ENCODE results near the gene FAH.
"Not testable (repeated sequence)": the region's sequence is repeated elsewhere in the genome, so short reads cannot be mapped to it uniquely, and the experiment has no call there.

FAH gene

GRCh38 chr15:80152896-80153876, at the start of gene FAH:
Gene FAH (plus strand): TSS chr15:80152999. CDS start chr15:80153055, 56 bp downstream.
- DNase-seq, result peak; percentile 79

GRCh38 chr15:80105193-80105592, 47.6 kb upstream of the FAH start:
- no peak for DNase-seq

DNA sequence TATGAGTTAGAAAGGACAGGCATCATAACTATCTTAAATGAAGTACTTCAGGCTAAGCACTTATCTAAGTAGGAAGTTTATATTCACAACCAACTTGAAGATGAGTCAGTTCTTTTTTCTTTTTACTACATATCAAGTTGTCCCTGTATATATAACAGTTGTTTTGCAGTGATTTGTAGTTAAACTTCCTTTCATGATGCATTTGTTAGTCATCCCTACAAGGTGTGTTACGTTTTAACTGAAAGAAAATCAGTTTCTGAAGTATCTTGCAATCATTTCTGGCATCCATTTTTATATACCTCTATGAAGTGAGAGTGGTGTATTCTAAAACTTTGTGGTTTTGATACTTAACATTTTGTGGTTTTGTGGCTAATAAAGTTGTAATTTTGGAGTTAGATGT, 47.2 kb upstream of the FAH start:
- DNase-seq, result no peak

GRCh38 chr15:80106051-80106450, 46.7 kb upstream of the FAH start:
- no peak for DNase-seq

DNA sequence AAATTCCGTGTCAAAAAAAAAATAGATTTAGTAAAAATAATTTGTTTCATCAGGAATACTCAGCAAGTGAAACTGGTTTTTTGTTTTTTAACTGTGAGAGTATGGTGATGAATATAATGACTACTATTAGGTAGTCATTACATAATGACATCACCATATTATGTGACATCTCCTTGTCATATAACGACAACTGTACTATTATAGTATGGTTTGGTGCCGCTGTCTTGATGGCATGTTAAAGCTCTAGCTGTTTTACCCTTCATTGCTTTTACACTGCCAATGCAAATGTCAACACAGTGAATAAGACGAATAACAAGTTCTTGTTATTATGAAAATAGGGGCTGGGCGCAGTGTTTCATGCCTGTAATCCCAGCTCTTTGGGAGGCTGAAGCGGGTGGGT, 45.6 kb upstream of the FAH start:
- no peak for DNase-seq

- DNase-seq, result no peak
Measured at GRCh38 chr15:80107774-80108173, 45.0 kb upstream of the FAH start.

GRCh38 chr15:80109388-80109787, 43.4 kb upstream of the FAH start:
- no peak for DNase-seq

DNA sequence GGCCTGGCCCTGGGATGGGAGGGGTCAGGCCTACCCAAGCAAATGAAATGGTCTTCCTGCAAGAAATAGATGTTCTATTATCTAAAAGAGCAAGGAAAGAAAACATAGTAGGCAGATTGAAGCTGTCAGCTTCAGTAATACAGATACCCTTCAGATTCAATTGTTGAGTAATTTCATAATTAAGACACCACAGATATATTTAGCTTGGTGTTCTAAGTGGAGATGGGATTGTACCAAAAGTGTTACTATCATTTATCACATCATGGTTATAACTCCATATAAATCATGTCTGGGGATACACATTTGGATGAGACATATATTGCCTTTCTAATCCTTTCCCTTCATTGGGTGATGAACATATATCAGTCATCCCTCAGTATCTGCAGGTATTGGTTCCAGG, 41.9 kb upstream of the FAH start:
- DNase-seq, result no peak

DNA sequence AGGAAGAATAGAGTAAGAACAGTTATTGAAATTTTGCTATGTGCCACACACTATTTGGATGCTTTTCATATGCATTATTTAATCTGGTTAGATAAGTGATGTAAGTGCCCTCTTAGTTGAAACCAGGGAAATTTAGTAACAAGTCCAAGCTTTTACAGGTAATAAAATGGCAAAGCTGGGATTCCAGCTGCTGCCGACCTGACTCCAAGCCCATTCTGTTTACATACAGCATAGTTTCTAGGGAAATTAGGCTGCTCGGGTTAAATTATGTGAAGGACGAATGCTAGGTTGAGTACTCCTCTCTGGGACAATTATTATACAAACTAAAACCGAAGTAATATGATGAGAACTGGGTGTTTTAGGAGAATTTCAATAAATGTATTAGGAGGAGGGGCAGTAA, 38.7 kb upstream of the FAH start:
- no peak for DNase-seq

DNA sequence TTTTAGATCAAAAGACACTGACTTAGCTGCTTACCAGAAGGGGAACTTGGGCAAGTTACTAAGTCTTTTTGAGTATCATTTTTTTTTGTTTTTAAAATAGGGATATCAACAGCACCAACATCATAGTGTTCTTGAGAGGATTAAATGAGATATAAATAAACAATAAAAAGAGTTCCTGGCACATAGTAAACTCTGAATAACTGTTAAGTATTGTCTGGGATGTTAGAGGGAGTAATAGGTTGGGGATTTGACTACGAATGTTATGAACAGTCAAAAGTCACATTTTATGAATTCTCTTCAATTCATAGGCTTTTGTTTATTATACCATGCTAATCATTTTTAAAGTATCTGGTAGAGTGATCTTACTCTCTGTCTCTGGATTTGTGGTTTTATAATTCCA, 37.8 kb upstream of the FAH start:
- no peak for DNase-seq

DNA sequence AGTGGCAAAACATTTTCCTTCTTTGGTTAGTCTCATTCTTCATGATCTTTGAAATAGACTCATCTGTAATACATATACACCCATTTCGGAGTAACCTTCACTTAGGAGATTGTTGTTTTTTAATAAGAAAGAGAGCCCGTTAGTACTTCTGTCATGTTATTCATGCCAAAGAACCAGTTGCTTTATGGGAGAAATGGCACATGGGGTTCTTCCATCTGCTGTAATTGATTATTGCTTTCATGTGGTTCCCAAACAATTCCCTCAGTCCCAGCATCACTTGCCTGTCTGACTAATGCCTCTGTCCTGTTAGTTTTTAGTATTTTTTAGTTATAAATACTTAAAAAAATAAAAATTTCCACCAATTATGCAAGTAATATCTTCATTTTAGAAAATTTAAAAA, 33.8 kb upstream of the FAH start:
- no peak for DNase-seq

DNA sequence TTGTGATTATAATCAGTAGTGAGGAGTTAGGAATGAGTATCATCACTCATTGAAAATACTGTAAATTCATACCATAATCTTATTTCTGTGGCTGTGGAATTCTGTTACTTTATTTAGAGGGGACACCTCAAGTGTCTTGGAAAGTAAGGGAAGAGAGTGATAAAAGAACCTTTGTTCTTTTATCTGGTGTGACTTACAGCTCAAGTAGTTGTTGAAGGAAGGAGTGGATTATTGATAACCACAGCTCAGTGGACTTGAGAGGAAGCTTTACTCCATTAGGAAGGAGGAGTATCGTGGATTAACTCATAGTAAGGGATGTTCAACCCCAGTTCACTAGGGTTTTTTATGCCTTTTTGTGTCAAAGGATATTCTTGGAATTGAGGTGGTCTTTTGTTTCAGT, 32.2 kb upstream of the FAH start:
- DNase-seq, result no peak

- no peak for DNase-seq
Measured at GRCh38 chr15:80121546-80121945, 31.3 kb upstream of the FAH start.

GRCh38 chr15:80123034-80123433, 29.8 kb upstream of the FAH start:
- DNase-seq, result no peak

GRCh38 chr15:80127253-80127652, 25.5 kb upstream of the FAH start:
- not testable (repeated sequence) for DNase-seq

DNA sequence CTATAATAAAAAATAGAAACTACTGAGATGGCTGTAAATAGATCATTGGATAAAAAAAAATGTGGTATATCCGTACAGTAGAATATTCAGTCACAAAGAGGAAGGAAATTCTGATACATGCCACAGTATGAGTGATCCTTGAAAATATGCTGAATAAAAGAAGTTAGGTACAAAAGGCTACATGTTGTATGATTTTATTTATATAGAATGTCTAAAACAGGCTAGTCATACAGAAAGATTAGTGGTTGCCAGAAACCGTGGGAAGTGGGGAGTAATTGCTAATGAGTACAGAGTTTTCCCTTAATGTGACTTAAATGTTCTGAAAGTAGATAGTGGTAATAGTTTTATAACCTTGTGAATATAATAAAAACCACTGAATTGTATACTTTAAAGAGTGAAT, 24.9 kb upstream of the FAH start:
- no peak for DNase-seq

GRCh38 chr15:80132382-80132781, 20.4 kb upstream of the FAH start:
- no peak for DNase-seq

GRCh38 chr15:80136854-80137253, 15.9 kb upstream of the FAH start:
- DNase-seq, result no peak

- DNase-seq, result no peak
Measured at GRCh38 chr15:80138961-80139360, 13.8 kb upstream of the FAH start.

- DNase-seq, result no peak
Measured at GRCh38 chr15:80140909-80141308, 11.9 kb upstream of the FAH start.

- DNase-seq, result no peak
Measured at GRCh38 chr15:80141916-80142598, 10.7 kb upstream of the FAH start.

DNA sequence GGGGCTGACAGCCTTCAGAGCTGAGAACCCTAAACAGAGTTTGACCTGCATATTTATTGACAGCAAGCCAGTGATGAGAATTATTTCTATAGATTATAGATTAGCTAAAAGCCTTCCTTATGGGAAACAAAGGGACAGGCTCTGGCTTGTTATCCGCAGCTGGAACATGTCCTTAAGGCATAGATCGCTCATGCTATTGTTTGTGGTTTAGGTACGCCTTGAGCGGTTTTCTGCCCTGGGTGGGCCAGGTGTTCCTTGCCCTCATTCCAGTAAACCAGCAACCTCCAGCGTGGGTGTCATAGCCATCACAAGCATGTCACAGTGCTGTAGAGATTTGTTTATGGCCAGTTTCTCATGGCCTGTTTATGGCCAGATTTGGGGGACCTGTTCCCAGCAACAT, 10.2 kb upstream of the FAH start:
- no peak for DNase-seq

DNA sequence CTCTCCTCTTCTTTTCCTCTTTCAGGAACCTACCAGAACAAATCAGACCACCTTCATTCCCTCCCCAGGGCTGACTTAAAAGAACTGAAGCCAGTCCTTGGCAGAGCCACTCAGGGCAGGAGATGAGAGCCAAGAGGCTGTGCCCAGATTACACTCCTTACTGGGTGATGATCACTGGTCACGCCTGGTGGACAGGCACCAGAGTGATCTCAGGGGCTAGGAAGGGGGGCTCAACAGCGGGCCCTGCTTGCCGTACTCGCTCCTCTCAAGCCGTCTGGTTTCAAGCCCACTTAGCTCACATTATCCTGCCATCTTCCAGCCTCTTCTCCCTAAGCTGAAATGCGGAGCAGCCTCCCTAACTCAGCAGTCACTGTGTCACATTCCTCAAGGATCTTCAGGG, 1.7 kb upstream of the FAH start:
- DNase-seq, result no peak

- DNase-seq, result no peak
Measured at GRCh38 chr15:80151576-80151975, 1.2 kb upstream of the FAH start.
